HEK293 (cell line): ENCODE results near the gene KLC1.

Source experiments
- ELK4 ChIP-seq: IDR thresholded peaks from 2 replicates; pipeline ENCODE4 v1.6.1; 2011; ENCODE audit warnings: mild to moderate bottlenecking, low read depth, low read length, borderline replicate concordance
- GLI2 ChIP-seq: fragments of 450-650 bp; formaldehyde crosslinking; IDR thresholded peaks from 2 replicates; pipeline ENCODE4; 2017; ENCODE audit warnings: missing biosample characterization, missing genetic modification characterization, low read depth, borderline replicate concordance
- HOXD13 ChIP-seq: sonication (generic); formaldehyde crosslinking; IDR thresholded peaks from 2 replicates; pipeline ENCODE4 v1.8.0; 2022; ENCODE audit warnings: missing genetic modification reagents, borderline replicate concordance
- IKZF3 ChIP-seq: fragments of 450-650 bp; IDR thresholded peaks from 2 replicates; pipeline ENCODE4 v1.5.0; 2018; ENCODE audit warnings: missing biosample characterization, mild to moderate bottlenecking, missing genetic modification characterization, moderate library complexity
- KLF7 ChIP-seq: fragments of 450-650 bp; formaldehyde crosslinking; IDR thresholded peaks from 2 replicates; pipeline ENCODE4 v1.5.1; 2016; ENCODE audit warnings: missing biosample characterization, missing genetic modification characterization, borderline replicate concordance
- KLF8 ChIP-seq: fragments of 450-650 bp; formaldehyde crosslinking; IDR thresholded peaks from 2 replicates; pipeline ENCODE4 v1.5.1; 2016; ENCODE audit warnings: missing biosample characterization, missing genetic modification characterization
- PRDM6 ChIP-seq: fragments of 450-650 bp; formaldehyde crosslinking; IDR thresholded peaks from 2 replicates; pipeline ENCODE4 v1.5.1; 2017; ENCODE audit warnings: missing biosample characterization, missing genetic modification characterization
- REST ChIP-seq: fragments of 450-650 bp; formaldehyde crosslinking; IDR thresholded peaks from 2 replicates; pipeline ENCODE4 v1.5.1; 2016; ENCODE audit warnings: missing biosample characterization, missing genetic modification characterization
- SCRT2 ChIP-seq: fragments of 450-650 bp; formaldehyde crosslinking; IDR thresholded peaks from 2 replicates; pipeline ENCODE4 v1.5.1; 2016; ENCODE audit warnings: missing biosample characterization, missing genetic modification characterization
- SP3 ChIP-seq: fragments of 450-650 bp; formaldehyde crosslinking; IDR thresholded peaks from 2 replicates; pipeline ENCODE4 v1.5.1; 2016; ENCODE audit warnings: missing biosample characterization, missing genetic modification characterization
- TCF7L2 ChIP-seq: IDR thresholded peaks from 2 replicates; pipeline ENCODE4 v1.6.1; 2011; ENCODE audit warnings: low read depth, mild to moderate bottlenecking, inconsistent platforms, low read length, moderate library complexity, borderline replicate concordance
- ZBTB7A ChIP-seq: fragments of 450-650 bp; formaldehyde crosslinking; IDR thresholded peaks from 2 replicates; pipeline ENCODE4 v1.5.1; 2016; ENCODE audit warnings: low read depth, missing biosample characterization, missing genetic modification characterization
- ZFP69B ChIP-seq: fragments of 450-650 bp; formaldehyde crosslinking; IDR thresholded peaks from 2 replicates; pipeline ENCODE4 v1.5.1; 2016; ENCODE audit warnings: missing biosample characterization, missing genetic modification characterization
- ZNF112 ChIP-seq: fragments of 450-650 bp; formaldehyde crosslinking; IDR thresholded peaks from 2 replicates; pipeline ENCODE4 v1.5.0; 2017; ENCODE audit warnings: missing biosample characterization, missing genetic modification characterization
- ZNF16 ChIP-seq: fragments of 450-650 bp; formaldehyde crosslinking; IDR thresholded peaks from 2 replicates; pipeline ENCODE4 v1.5.1; 2016; ENCODE audit warnings: low read depth, missing biosample characterization, missing genetic modification characterization
- ZNF202 ChIP-seq: fragments of 450-650 bp; formaldehyde crosslinking; IDR thresholded peaks from 2 replicates; pipeline ENCODE4 v1.5.1; 2016; ENCODE audit warnings: missing biosample characterization, missing genetic modification characterization, borderline replicate concordance
- ZNF239 ChIP-seq: fragments of 450-650 bp; formaldehyde crosslinking; IDR thresholded peaks from 2 replicates; pipeline ENCODE4 v1.5.1; 2016; ENCODE audit warnings: missing biosample characterization, missing genetic modification characterization
- ZNF335 ChIP-seq: fragments of 450-650 bp; formaldehyde crosslinking; conservative IDR thresholded peaks from 2 replicates; pipeline ENCODE4 v1.5.1; 2016; ENCODE audit warnings: missing biosample characterization, missing genetic modification characterization
- ZNF341 ChIP-seq: fragments of 450-650 bp; formaldehyde crosslinking; IDR thresholded peaks from 2 replicates; pipeline ENCODE4; 2016; ENCODE audit warnings: low read depth, missing biosample characterization, missing genetic modification characterization
- ZNF366 ChIP-seq: fragments of 450-650 bp; formaldehyde crosslinking; conservative IDR thresholded peaks from 2 replicates; pipeline ENCODE4 v1.5.1; 2016; ENCODE audit warnings: missing biosample characterization, missing genetic modification characterization
- ZNF394 ChIP-seq: fragments of 450-650 bp; formaldehyde crosslinking; IDR thresholded peaks from 2 replicates; pipeline ENCODE4 v1.5.1; 2016; ENCODE audit warnings: missing biosample characterization, missing genetic modification characterization, mild to moderate bottlenecking, moderate library complexity, borderline replicate concordance
- ZNF449 ChIP-seq: fragments of 450-650 bp; formaldehyde crosslinking; IDR thresholded peaks from 2 replicates; pipeline ENCODE4 v1.5.1; 2017; ENCODE audit warnings: missing biosample characterization, mild to moderate bottlenecking, missing genetic modification characterization, moderate library complexity
- ZNF473 ChIP-seq: fragments of 450-650 bp; formaldehyde crosslinking; IDR thresholded peaks from 2 replicates; pipeline ENCODE4 v1.5.1; 2017; ENCODE audit warnings: missing biosample characterization, missing genetic modification characterization
- ZNF560 ChIP-seq: fragments of 450-650 bp; formaldehyde crosslinking; IDR thresholded peaks from 2 replicates; pipeline ENCODE4 v1.5.1; 2017; ENCODE audit warnings: missing biosample characterization, missing genetic modification characterization, borderline replicate concordance
- ZNF561 ChIP-seq: fragments of 450-650 bp; IDR thresholded peaks from 2 replicates; pipeline ENCODE4 v1.5.1; 2018; ENCODE audit warnings: missing biosample characterization, missing genetic modification characterization, borderline replicate concordance
- ZNF580 ChIP-seq: fragments of 450-650 bp; formaldehyde crosslinking; IDR thresholded peaks from 2 replicates; pipeline ENCODE4 v1.5.1; 2016; ENCODE audit warnings: missing biosample characterization, missing genetic modification characterization
- ZNF701 ChIP-seq: fragments of 450-650 bp; formaldehyde crosslinking; IDR thresholded peaks from 2 replicates; pipeline ENCODE4 v1.5.1; 2016; ENCODE audit warnings: missing biosample characterization, missing genetic modification characterization
- ZNF747 ChIP-seq: fragments of 450-650 bp; formaldehyde crosslinking; IDR thresholded peaks from 2 replicates; pipeline ENCODE4 v1.5.1; 2016; ENCODE audit warnings: missing biosample characterization, missing genetic modification characterization
- ZSCAN16 ChIP-seq: fragments of 450-650 bp; formaldehyde crosslinking; IDR thresholded peaks from 2 replicates; pipeline ENCODE4 v1.5.1; 2016; ENCODE audit warnings: missing biosample characterization, missing genetic modification characterization
- ZSCAN23 ChIP-seq: fragments of 450-650 bp; formaldehyde crosslinking; IDR thresholded peaks from 2 replicates; pipeline ENCODE4 v1.5.1; 2016; ENCODE audit warnings: missing biosample characterization, missing genetic modification characterization

KLC1 gene

GRCh38 chr14:103628684-103629502 lies at the start of gene KLC1 (continued):
- TF ChIP-seq REST (tag by site-specific recombination): 0 out of 2 replicates have a peak, but pooled peaks have one; percentile 20
- TF ChIP-seq ZNF112 (tag by site-specific recombination): no peak
- TF ChIP-seq ZSCAN16 (tag by site-specific recombination): no peak
- TF ChIP-seq ZNF580 (tag by site-specific recombination): no peak; the same call in 1 of the 2 replicates
- peak; percentile 22; the same call in 1 of the 2 replicates for TF ChIP-seq ZNF394 (tag by site-specific recombination)
- no peak; the same call in 1 of the 2 replicates for TF ChIP-seq ZNF341 (tag by site-specific recombination)
- TF ChIP-seq ZSCAN23 (tag by site-specific recombination): peak; percentile 28; the same call in 1 of the 2 replicates
- peak; percentile 100 for TF ChIP-seq KLF8
- no peak for TF ChIP-seq PRDM6 (tag by site-specific recombination)
- TF ChIP-seq ZNF449 (tag by site-specific recombination): 0 out of 2 replicates have a peak, but pooled peaks have one; percentile 21
- TF ChIP-seq TCF7L2: no peak
- no peak for TF ChIP-seq ZNF366 (tag by site-specific recombination)
- no peak for TF ChIP-seq ELK4
- peak; percentile 95 for TF ChIP-seq KLF7
- TF ChIP-seq ZNF202 (tag by site-specific recombination): no peak
- no peak for TF ChIP-seq ZNF560 (tag by site-specific recombination)
- no peak for TF ChIP-seq ZNF701
- no peak for TF ChIP-seq ZNF16 (tag by site-specific recombination)
- no peak for TF ChIP-seq ZNF747 (tag by site-specific recombination)
- TF ChIP-seq ZNF335 (tag by site-specific recombination): peak; percentile 93
- no peak for TF ChIP-seq ZNF561 (tag by site-specific recombination)
- TF ChIP-seq ZNF473 (tag by site-specific recombination): no peak
- no peak for TF ChIP-seq ZNF239
- TF ChIP-seq SCRT2 (tag by site-specific recombination): peak; percentile 19; the same call in 1 of the 2 replicates
- TF ChIP-seq IKZF3 (tag by site-specific recombination): no peak
- peak; percentile 89 for TF ChIP-seq ZBTB7A (tag by site-specific recombination)
- peak; percentile 15 for TF ChIP-seq ZFP69B (tag by site-specific recombination)
- TF ChIP-seq HOXD13: no peak
- TF ChIP-seq GLI2 (tag by site-specific recombination): no peak
- TF ChIP-seq SP3 (tag by site-specific recombination): peak; percentile 92
